HEK293T (cell line): ENCODE data around the gene MAMDC2.

Experiments used
- CTCF ChIA-PET: fragments of 350-600 bp; formaldehyde crosslinking; extraction: SDS; loops from one replicate; lab custom pipeline; 2021; ENCODE audit warnings: antibody characterized with exemption, inconsistent platforms; lab: Yijun Ruan, JAX
- POLR2A ChIA-PET: fragments of 350-600 bp; formaldehyde crosslinking; extraction: SDS; loops from one replicate; lab custom pipeline; 2020; ENCODE audit warnings: antibody characterized with exemption, inconsistent platforms; lab: Yijun Ruan, JAX
- DNase-seq: peaks from one replicate; pipeline ENCODE4 v3.0.0; 2012; ENCODE audit warnings: mixed read lengths; ENCODE audit errors: extremely low spot score
- ARNT ChIP-seq: fragments of 450-650 bp; IDR thresholded peaks from 2 replicates; pipeline ENCODE4 v1.6.1; 2017; ENCODE audit warnings: mild to moderate bottlenecking
- BHLHE40 ChIP-seq: fragments of 450-650 bp; IDR thresholded peaks from 2 replicates; pipeline ENCODE4 v1.6.1; 2016; ENCODE audit warnings: mild to moderate bottlenecking, moderate library complexity, borderline replicate concordance
- CTBP1 ChIP-seq: fragments of 450-650 bp; IDR thresholded peaks from 2 replicates; pipeline ENCODE4 v1.6.1; 2016; ENCODE audit warnings: borderline replicate concordance
- ELF4 ChIP-seq: fragments of 450-650 bp; IDR thresholded peaks from 2 replicates; pipeline ENCODE4 v1.6.1; 2017; ENCODE audit warnings: antibody characterized with exemption
- FOXA1 ChIP-seq: fragments of 450-650 bp; IDR thresholded peaks from 2 replicates; pipeline ENCODE4 v1.6.1; 2016; ENCODE audit warnings: mild to moderate bottlenecking
- FOXK2 ChIP-seq: fragments of 450-650 bp; IDR thresholded peaks from 2 replicates; pipeline ENCODE4 v1.6.1; 2016; ENCODE audit warnings: mild to moderate bottlenecking
- FOXM1 ChIP-seq: fragments of 450-650 bp; IDR thresholded peaks from 2 replicates; pipeline ENCODE4 v1.6.1; 2017; ENCODE audit warnings: mild to moderate bottlenecking, borderline replicate concordance
- HDGF ChIP-seq: fragments of 450-650 bp; IDR thresholded peaks from 2 replicates; pipeline ENCODE4 v1.6.1; 2017; ENCODE audit warnings: antibody characterized with exemption, borderline replicate concordance
- L3MBTL2 ChIP-seq: fragments of 450-650 bp; conservative IDR thresholded peaks from 2 replicates; pipeline ENCODE4 v1.6.1; 2016; ENCODE audit warnings: mild to moderate bottlenecking
- LEF1 ChIP-seq: fragments of 450-650 bp; IDR thresholded peaks from 2 replicates; pipeline ENCODE4 v1.6.1; 2017; ENCODE audit warnings: mild to moderate bottlenecking, borderline replicate concordance
- NFRKB ChIP-seq: fragments of 450-650 bp; IDR thresholded peaks from 2 replicates; pipeline ENCODE4 v1.6.1; 2016; ENCODE audit warnings: mild to moderate bottlenecking, moderate library complexity
- PKNOX1 ChIP-seq: fragments of 450-650 bp; IDR thresholded peaks from 2 replicates; pipeline ENCODE4 v1.6.1; 2016
- SP1 ChIP-seq: fragments of 450-650 bp; IDR thresholded peaks from 2 replicates; pipeline ENCODE4 v1.6.1; 2017
- SUZ12 ChIP-seq: fragments of 450-650 bp; IDR thresholded peaks from 2 replicates; pipeline ENCODE4 v1.6.1; 2016; ENCODE audit warnings: mild to moderate bottlenecking
- TARDBP ChIP-seq: fragments of 450-650 bp; IDR thresholded peaks from 2 replicates; pipeline ENCODE4 v1.6.1; 2016
- ZNF384 ChIP-seq: fragments of 450-650 bp; IDR thresholded peaks from 2 replicates; pipeline ENCODE4 v1.6.1; 2016

MAMDC2 gene

GRCh38 chr9:70125621-70126263 lies 82.1 kb downstream of the MAMDC2 start:
- TF ChIP-seq FOXA1 (no peak), ARNT (no peak), LEF1 (no peak), ELF4 (no peak), BHLHE40 (no peak), FOXK2 (no peak), TARDBP (no peak), HDGF (no peak), FOXM1 (no peak), NFRKB (no peak), SP1 (no peak), CTBP1 (no peak), PKNOX1 (no peak), L3MBTL2 (no peak), SUZ12 (no peak), ZNF384 (no peak)
- POLR2A ChIA-PET, result no interaction called here
- CTCF ChIA-PET, result no interaction called here
- no peak for DNase-seq

GRCh38 chr9:70127036-70127435 lies 83.4 kb downstream of the MAMDC2 start:
- TF ChIP-seq SUZ12 (no peak), TARDBP (no peak), HDGF (no peak), FOXK2 (no peak), SP1 (no peak), ARNT (no peak), FOXA1 (no peak), LEF1 (no peak), ZNF384 (no peak), CTBP1 (no peak), NFRKB (no peak), FOXM1 (no peak), L3MBTL2 (no peak), PKNOX1 (no peak), BHLHE40 (no peak)
- ChIA-PET CTCF (no interaction called here), POLR2A (no interaction called here)
- DNase-seq, result no peak

GRCh38 chr9:70127540-70128416 lies 84.1 kb downstream of the MAMDC2 start:
- DNase-seq, result no peak
- POLR2A ChIA-PET, result no interaction called here
- CTCF ChIA-PET, result no interaction called here
- TF ChIP-seq FOXM1, result no peak
- no peak for TF ChIP-seq PKNOX1
- TF ChIP-seq CTBP1, result no peak
- TF ChIP-seq BHLHE40, result no peak
- TF ChIP-seq SUZ12, result no peak
- TF ChIP-seq HDGF, result no peak
- no peak for TF ChIP-seq NFRKB
- TF ChIP-seq SP1, result no peak
- no peak for TF ChIP-seq FOXK2
- no peak for TF ChIP-seq TARDBP
- TF ChIP-seq ELF4, result no peak
- TF ChIP-seq L3MBTL2, result no peak

DNA sequence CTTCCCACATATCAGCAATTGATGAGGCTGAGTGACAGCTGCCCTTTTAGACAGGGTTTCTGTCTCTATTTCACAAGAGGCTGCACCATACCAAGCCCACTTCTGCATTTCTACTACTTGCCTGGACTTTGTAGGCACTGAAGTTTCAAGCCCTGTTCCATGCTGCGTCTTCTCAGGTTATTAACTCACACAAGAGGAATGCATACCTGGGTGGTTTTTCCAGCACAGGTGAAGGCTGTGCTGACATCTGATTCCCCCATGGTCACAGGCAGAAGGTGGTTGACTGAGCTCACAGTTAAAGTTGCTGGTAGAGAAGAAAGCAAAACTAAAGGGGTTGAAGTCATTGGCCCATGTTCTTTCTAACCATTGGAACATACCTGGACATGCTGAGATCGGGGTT lies 86.6 kb downstream of the MAMDC2 start:
- no peak for DNase-seq
- TF ChIP-seq PKNOX1, result no peak
- no peak for TF ChIP-seq HDGF
- no peak for TF ChIP-seq BHLHE40
- no peak for TF ChIP-seq CTBP1
- no peak for TF ChIP-seq FOXA1
- TF ChIP-seq SUZ12, result no peak
- TF ChIP-seq FOXM1, result no peak
- TF ChIP-seq ELF4, result no peak
- TF ChIP-seq LEF1, result no peak
- TF ChIP-seq NFRKB, result no peak
- TF ChIP-seq ZNF384, result no peak
- TF ChIP-seq L3MBTL2, result no peak
- TF ChIP-seq ARNT, result no peak
- TF ChIP-seq SP1, result no peak
- TF ChIP-seq TARDBP, result no peak
- no peak for TF ChIP-seq FOXK2
- POLR2A ChIA-PET, result no interaction called here
- CTCF ChIA-PET, result no interaction called here

DNA sequence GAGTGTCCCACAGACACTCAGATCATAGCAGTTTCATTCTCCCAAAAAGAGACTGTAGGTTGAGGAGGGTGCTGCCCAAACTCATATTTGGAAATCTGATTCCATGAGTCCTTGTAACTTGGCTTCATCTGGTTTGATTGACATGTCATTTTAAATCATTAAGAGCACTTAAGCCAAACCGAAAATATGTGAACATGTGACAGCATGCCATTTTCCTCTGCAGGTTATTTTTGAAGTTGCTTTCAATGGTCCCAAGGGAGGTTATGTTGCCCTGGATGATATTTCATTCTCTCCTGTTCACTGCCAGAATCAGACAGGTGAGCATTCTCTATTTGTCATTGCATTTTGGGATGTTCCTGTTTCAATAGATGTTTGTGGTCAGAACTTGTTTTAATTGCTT lies 87.6 kb downstream of the MAMDC2 start:
- TF ChIP-seq FOXM1, result no peak
- TF ChIP-seq PKNOX1, result peak; percentile 73
- ChIA-PET POLR2A (no interaction called here), CTCF (no interaction called here)
- no peak for DNase-seq
